HEK293 (cell line): Measurements from ENCODE around the gene KCNQ1.

Experiments used
- ATF2 ChIP-seq: fragments of 450-650 bp; formaldehyde crosslinking; IDR thresholded peaks from 2 replicates; pipeline ENCODE4 v1.5.1; 2016; ENCODE audit warnings: missing biosample characterization, missing genetic modification characterization, low read depth
- CTCF ChIP-seq: fragments of 450-650 bp; formaldehyde crosslinking; IDR thresholded peaks from 2 replicates; pipeline ENCODE4 v1.5.1; 2016; ENCODE audit warnings: missing biosample characterization, missing genetic modification characterization
- KLF10 ChIP-seq: fragments of 450-650 bp; IDR thresholded peaks from 2 replicates; pipeline ENCODE4 v1.5.1; 2018; ENCODE audit warnings: missing biosample characterization, mild to moderate bottlenecking, missing genetic modification characterization
- ZBTB11 ChIP-seq: fragments of 450-650 bp; formaldehyde crosslinking; conservative IDR thresholded peaks from 2 replicates; pipeline ENCODE4 v1.5.1; 2016; ENCODE audit warnings: low read depth, missing biosample characterization, missing genetic modification characterization
- ZSCAN30 ChIP-seq: fragments of 450-650 bp; IDR thresholded peaks from 2 replicates; pipeline ENCODE4 v1.5.1; 2018; ENCODE audit warnings: missing biosample characterization, mild to moderate bottlenecking, missing genetic modification characterization, moderate library complexity

GRCh38 chr11:2521733-2522630 is 77.2 kb downstream of the KCNQ1 start:
- TF ChIP-seq KLF10 (no peak), CTCF (no peak), ATF2 (tag by site-specific recombination) (no peak), ZSCAN30 (tag by site-specific recombination) (no peak), ZBTB11 (tag by site-specific recombination) (no peak)
